GM12878 (cell line): ENCODE data around the gene HOXD13. TPM values are rescaled to one million over a fixed set of nuclear protein-coding genes. Genes with fewer than 3 reads are reported as not detected.

Source experiments
- ATAC-seq: fragments of 200-7000 bp; cut with Tn5 transposase; 3 replicates; pipeline ENCODE4 v1.9.1; 2020; ENCODE audit warnings: mild to moderate bottlenecking, moderate library complexity
- BruUV-seq: library from RNA; stranded (reverse); fragments of 400-500 nt; replicated peaks from 2 replicates; lab custom pipeline; 2021; lab: Mats Ljungman, UMichigan
- CTCF ChIA-PET: fragments of 300-600 bp; sonication (Branson Sonifier 250); formaldehyde crosslinking; extraction: SDS; loops from one replicate; lab custom pipeline; 2021; ENCODE audit warnings: inconsistent platforms; lab: Yijun Ruan, JAX
- POLR2A ChIA-PET: fragments of 350-600 bp; formaldehyde crosslinking; extraction: SDS; loops from one replicate; lab custom pipeline; 2021; ENCODE audit warnings: inconsistent platforms; lab: Charles Lee
- RAD21 ChIA-PET: fragments of 300-600 bp; sonication (Branson Sonifier 250); formaldehyde crosslinking; loops from one replicate; lab custom pipeline; 2023; ENCODE audit warnings: antibody characterized with exemption; ENCODE audit not compliant: unreplicated experiment; lab: Charles Lee
- SMC1A ChIA-PET: fragments of 300-600 bp; sonication (Branson Sonifier 250); formaldehyde crosslinking; loops from one replicate; lab custom pipeline; 2023; ENCODE audit not compliant: unreplicated experiment, uncharacterized antibody; lab: Charles Lee
- DNase-seq: peaks from one replicate; pipeline ENCODE4 v3.0.0-alpha.2; 2011; ENCODE audit warnings: low read depth, low spot score
- FAIRE-seq: peaks from 3 replicates; lab custom pipeline; 2011; peaks lifted over from hg19 to GRCh38; lab: Jason Lieb, UNC
- H2AFZ ChIP-seq: 2 replicates; pipeline ENCODE4 v1.6.0; 2011; ENCODE audit warnings: low read depth, low read length, control low read depth; ENCODE audit not compliant: control insufficient read depth
- H3K27ac ChIP-seq: 2 replicates; pipeline ENCODE4 v1.5.1; 2011; ENCODE audit warnings: control low read depth; ENCODE audit not compliant: control insufficient read depth, insufficient read depth
- H3K27me3 ChIP-seq, 2 experiments: replicated peaks in 1 of 2; 2 replicates each; pipeline versions ENCODE4 v1.6.0 to v1.6.1; 2011; ENCODE audit warnings: low read length in 1 of 2; ENCODE audit not compliant: control insufficient read depth in 2 of 2, insufficient read depth in 2 of 2
- H3K36me3 ChIP-seq, 2 experiments: 2 replicates each; pipeline ENCODE4 v1.5.1; 2011; ENCODE audit warnings: low read length in 1 of 2; ENCODE audit not compliant: control insufficient read depth in 2 of 2, insufficient read depth in 2 of 2
- H3K4me1 ChIP-seq: 2 replicates; pipeline ENCODE4 v1.6.1; 2011; ENCODE audit warnings: mild to moderate bottlenecking, low read length, moderate library complexity, mixed read lengths; ENCODE audit not compliant: control insufficient read depth, insufficient read depth
- H3K4me2 ChIP-seq: 2 replicates; pipeline ENCODE4 v1.6.0; 2011; ENCODE audit warnings: control low read depth; ENCODE audit not compliant: control insufficient read depth, insufficient read depth
- H3K4me3 ChIP-seq: fragments of 200-600 bp; sonication (generic); 2 replicates; pipeline ENCODE4 v1.5.1; 2016
- H3K79me2 ChIP-seq: 2 replicates; pipeline ENCODE4 v1.6.0; 2011; ENCODE audit warnings: low read length; ENCODE audit not compliant: control insufficient read depth, insufficient read depth
- H3K9ac ChIP-seq: 2 replicates; pipeline ENCODE4 v1.8.0; 2011; ENCODE audit warnings: low read length, control low read depth, mixed read lengths; ENCODE audit not compliant: control insufficient read depth, insufficient read depth
- H3K9me3 ChIP-seq: replicated peaks from 3 replicates; pipeline ENCODE4 v1.5.1; 2011; ENCODE audit warnings: mild to moderate bottlenecking, low read length; ENCODE audit not compliant: control insufficient read depth, insufficient read depth
- H4K20me1 ChIP-seq: 2 replicates; pipeline ENCODE4 v1.6.0; 2011; ENCODE audit not compliant: control insufficient read depth, insufficient read depth
- CUX1 ChIP-seq: IDR thresholded peaks from 2 replicates; pipeline ENCODE4 v1.6.1; 2012; ENCODE audit warnings: improper control_type of control experiment, low read depth, low read length; ENCODE audit not compliant: insufficient replicate concordance
- EGR1 ChIP-seq, 2 experiments: IDR thresholded peaks; 1 replicate in 1 of 2; 2 replicates in 1 of 2; pipeline ENCODE4 v1.6.1; 2011 to 2012; ENCODE audit warnings: low read depth in 2 of 2, low read length in 2 of 2, borderline replicate concordance in 1 of 2, mild to moderate bottlenecking in 1 of 2, moderate library complexity in 1 of 2
- EP300 ChIP-seq, 2 experiments: fragments of 150-350 bp in 1 of 2; IDR thresholded peaks; 2 replicates each; pipeline ENCODE4 v1.6.1; 2011 to 2012; ENCODE audit warnings: low read depth in 2 of 2, low read length in 2 of 2, borderline replicate concordance in 1 of 2, improper control_type of control experiment in 1 of 2, inconsistent platforms in 1 of 2; ENCODE audit not compliant: control insufficient read depth in 1 of 2
- ESRRA ChIP-seq: IDR thresholded peaks from 2 replicates; pipeline ENCODE4 v1.6.1; 2012; ENCODE audit warnings: mild to moderate bottlenecking, low read length, improper control_type of control experiment
- EZH2 ChIP-seq: IDR thresholded peaks from 2 replicates; pipeline ENCODE4 v1.6.1; 2012; ENCODE audit warnings: low read depth, mild to moderate bottlenecking, control low read depth, inconsistent platforms, low read length, borderline replicate concordance; ENCODE audit not compliant: control insufficient read depth
- IRF3 ChIP-seq: fragments of 450-650 bp; IDR thresholded peaks from 2 replicates; pipeline ENCODE4 v1.6.1; 2014; ENCODE audit warnings: mild to moderate bottlenecking
- NBN ChIP-seq: fragments of 450-650 bp; IDR thresholded peaks from 2 replicates; pipeline ENCODE4 v1.6.1; 2016
- PAX5 ChIP-seq: IDR thresholded peaks from 2 replicates; pipeline ENCODE4 v1.6.1; 2011; ENCODE audit warnings: low read depth, low read length, borderline replicate concordance
- RAD51 ChIP-seq: fragments of 450-650 bp; IDR thresholded peaks from 2 replicates; pipeline ENCODE4 v1.6.1; 2016; ENCODE audit warnings: moderate library complexity, mild to moderate bottlenecking, inconsistent platforms
- TCF7 ChIP-seq: IDR thresholded peaks from 2 replicates; pipeline ENCODE4 v1.6.1; 2014; ENCODE audit warnings: antibody characterized with exemption, borderline replicate concordance
- YBX1 ChIP-seq: fragments of 450-650 bp; IDR thresholded peaks from 2 replicates; pipeline ENCODE4 v1.6.1; 2016; ENCODE audit warnings: antibody characterized with exemption
- WGBS: methylation state at CpG from one replicate; pipeline ENCODE4 v1.1.6; 2016; ENCODE audit warnings: low lambda C conversion rate; ENCODE audit not compliant: insufficient replicate concordance, insufficient coverage; ENCODE audit errors: missing lambda C conversion rate; 5-methylcytosine and 5-hydroxymethylcytosine counted together
- in situ Hi-C: fragments of 300-500 bp; cut with MboI; formaldehyde crosslinking; loops from 9 replicates; pipeline ENCODE4 v1.14.3; 2018; ENCODE audit warnings: mixed read lengths
- intact Hi-C: fragments of 100-400 bp; cut with micrococcal nuclease; formaldehyde crosslinking; loops from one replicate; pipeline ENCODE4 v1.14.2; 2022; ENCODE audit not compliant: unreplicated experiment
- polyA plus RNA-seq, 11 experiments: library from polyadenylated mRNA; depleted of rRNA in 4 of 11; unstranded in 6 of 11; stranded (reverse) in 5 of 11; fragments of >200 nt; fragmentation: Nextera tagmentation in 4 of 11; fragmentation: Illumina TruSeq in 1 of 11; extraction: Ambion mirVana in 4 of 11; extraction: Trizol in 1 of 11; gene quantifications; 1 replicate in 1 of 11; 2 replicates in 10 of 11; pipeline versions ENCODE4 v1.2.1 to v1.2.3, GENCODE V29; 2011 to 2016; ENCODE audit warnings: inconsistent platforms in 2 of 11, missing spikeins in 2 of 11, low read depth in 1 of 11
- total RNA-seq, 4 experiments: library from RNA; depleted of rRNA in 3 of 4; stranded (reverse); fragments of >200 nt in 3 of 4; fragmentation: Illumina TruSeq in 1 of 4; extraction: Trizol in 1 of 4; gene quantifications; 2 replicates each; pipeline versions ENCODE4 v1.2.1 to v1.2.3, GENCODE V29; 2013 to 2021

The HOXD13 gene
- total and polyA plus RNA-seq, 10 of the 15 experiments (the other 5 are each of a cell fraction or from before 2014, with no cell fraction given) = not detected

DNA sequence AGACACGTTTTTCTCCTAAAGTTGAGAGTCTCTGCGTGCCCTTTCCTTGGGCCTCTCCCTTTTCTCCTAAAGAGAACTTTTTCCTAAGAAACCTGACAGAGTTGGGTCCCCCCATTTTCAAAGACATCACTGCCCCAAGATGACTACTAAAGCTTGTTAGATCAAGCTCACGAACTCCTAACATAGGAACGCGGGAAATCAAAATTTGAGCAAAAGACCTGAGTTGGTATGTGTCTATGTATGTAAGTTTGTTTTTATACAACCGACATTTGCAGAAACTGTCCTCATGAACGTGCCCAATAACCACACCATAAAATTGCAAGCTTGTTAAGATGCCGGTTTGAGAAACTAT is 1.4 kb downstream of the HOXD13 start:
- ChIA-PET SMC1A (interaction anchor here (4.7 kb wide), 1 partner anchor 405 kb away, joined by 56 read pairs; no protein-coding TSS in a partner anchor), RAD21 (no interaction called here), POLR2A (no interaction called here)
- Histone ChIP-seq H3K9me3 (no peaks in the 10 kb centered on the region), H3K9ac (no peak overlapping the region), H3K4me3 (no peak overlapping the region), H3K27me3 (peaks cover 13 to 37% of the 10 kb centered on the region in 2 experiments), H3K27ac (no peak overlapping the region), H3K79me2 (no peaks in the 10 kb centered on the region), H2AFZ (no peak overlapping the region), H3K36me3 (no peaks in the 10 kb centered on the region), H3K4me1 (peaks cover 3% of the 10 kb centered on the region; the same call in 1 of the 2 replicates)
- no peak for ATAC-seq
- BruUV-seq = no TSS peak
- TF ChIP-seq EZH2 = 0 out of 2 replicates have a peak, but pooled peaks have one; percentile 20
- no peak for TF ChIP-seq NBN
- TF ChIP-seq, all 136 proteins: peak for 1
- intact Hi-C loops (no loop called here), in situ Hi-C loops (no loop called here)
- no peaks in the 10 kb centered on the region for H4K20me1 ChIP-seq
- DNase-seq = no peak
- no peak for FAIRE-seq
- no peak overlapping the region for H3K4me2 ChIP-seq
- 9% methylated on average over 8 of the region's 8 CpGs for WGBS
- CTCF ChIA-PET = interaction anchor here (1.3 kb wide), 1 partner anchor 404 kb away, joined by 5 read pairs; no protein-coding TSS in a partner anchor

- Histone ChIP-seq H3K9ac (no peak overlapping the region), H4K20me1 (no peaks in the 10 kb centered on the region), H3K27ac (no peak overlapping the region), H3K4me3 (no peak overlapping the region), H2AFZ (no peak overlapping the region), H3K27me3 (peaks cover 15 to 39% of the 10 kb centered on the region in 2 experiments), H3K4me2 (no peak overlapping the region), H3K79me2 (no peaks in the 10 kb centered on the region), H3K9me3 (no peaks in the 10 kb centered on the region), H3K36me3 (no peaks in the 10 kb centered on the region), H3K4me1 (peaks cover 3% of the 10 kb centered on the region; the same call in 1 of the 2 replicates)
- FAIRE-seq = no peak
- intact Hi-C loops (no loop called here), in situ Hi-C loops (no loop called here)
- POLR2A ChIA-PET = no interaction called here
- ATAC-seq = no peak
- RAD21 ChIA-PET = interaction anchor here (2.8 kb wide), 1 partner anchor 843 kb away, joined by 10 read pairs; no protein-coding TSS in a partner anchor
- SMC1A ChIA-PET = interaction anchor here (4.7 kb wide), 1 partner anchor 405 kb away, joined by 56 read pairs; no protein-coding TSS in a partner anchor
- 33% methylated on average over 12 of the region's 12 CpGs for WGBS
- no peak for DNase-seq
- no TSS peak for BruUV-seq
- CTCF ChIA-PET = interaction anchor here (1.3 kb wide), 1 partner anchor 404 kb away, joined by 5 read pairs; no protein-coding TSS in a partner anchor
- TF ChIP-seq PAX5 (no peak), YBX1 (no peak), CUX1 (no peak), RAD51 (no peak), EP300 (IDR thresholded peaks at IDR 0.05; ENCODE audit: borderline replicate concordance in 1 of 2, control insufficient read depth in 1 of 2, low read depth in 2 of 2, low read length in 2 of 2) (no peak), IRF3 (no peak), ESRRA (no peak), TCF7 (no peak), EGR1 (IDR thresholded peaks at IDR 0.05; ENCODE audit: borderline replicate concordance in 1 of 2, low read depth in 2 of 2, low read length in 2 of 2) (no peak)
Measured at GRCh38 chr2:176094349-176094748, 1.8 kb downstream of the HOXD13 start.
